Mucosa of gallbladder (tissue), 1 donor: ENCODE measurements around the gene POLR1C. TPM values are rescaled to one million over a fixed set of nuclear protein-coding genes. Genes with fewer than 3 reads are reported as not detected.
"Not testable (repeated sequence)": the region's sequence is repeated elsewhere in the genome, so short reads cannot be mapped to it uniquely, and the experiment has no call there.

ENCODE experiments used
- DNase-seq: peaks from one replicate; pipeline ENCODE4 v3.0.0-alpha.2; 2020; ENCODE audit warnings: low spot score
- total RNA-seq: library from RNA; stranded (reverse); gene quantifications from one replicate; pipeline ENCODE4 v1.2.1, GENCODE V29; 2021
- donor health status: DM: no; HTN: no; CAD: no.

Gene POLR1C
- 33.8 TPM for total RNA-seq

GRCh38 chr6:43516697-43517504 is at the start of gene POLR1C, which contains the start of gene YIPF3:
Gene POLR1C (plus strand): TSS chr6:43517089. CDS start chr6:43517110, 21 bp downstream.
Gene YIPF3 (minus strand): TSS chr6:43516926. CDS start chr6:43516807, 119 bp downstream.
- DNase-seq: peak; percentile 99

GRCh38 chr6:43467265-43467664 is 49.6 kb upstream of the POLR1C start:
- DNase-seq: not testable (repeated sequence)

- DNase-seq: no peak
Observed at GRCh38 chr6:43467752-43468151, 49.1 kb upstream of the POLR1C start.

- no peak for DNase-seq
Observed at GRCh38 chr6:43468240-43468639, 48.6 kb upstream of the POLR1C start.

- no peak for DNase-seq
Observed at GRCh38 chr6:43468748-43469681, 47.9 kb upstream of the POLR1C start.

GRCh38 chr6:43469947-43470346 is 46.9 kb upstream of the POLR1C start:
- DNase-seq: no peak

- DNase-seq: no peak
Observed at GRCh38 chr6:43471399-43471798, 45.5 kb upstream of the POLR1C start.

- no peak for DNase-seq
Observed at GRCh38 chr6:43472515-43472914, 44.4 kb upstream of the POLR1C start.

- DNase-seq: no peak
Observed at GRCh38 chr6:43475516-43475915, 41.4 kb upstream of the POLR1C start.

- no peak for DNase-seq
Observed at GRCh38 chr6:43476746-43477145, 40.1 kb upstream of the POLR1C start.

GRCh38 chr6:43477235-43478007 is 39.5 kb upstream of the POLR1C start, which contains the start of gene TJAP1:
Gene TJAP1 (plus strand): TSS chr6:43477570. CDS start chr6:43499002, 21,432 bp downstream.
- peak; percentile 93 for DNase-seq

GRCh38 chr6:43478008-43478372 is 38.9 kb upstream of the POLR1C start:
- no peak for DNase-seq

GRCh38 chr6:43481075-43481474 is 35.8 kb upstream of the POLR1C start:
- no peak for DNase-seq

GRCh38 chr6:43481591-43482236 is 35.2 kb upstream of the POLR1C start:
- no peak for DNase-seq

GRCh38 chr6:43488667-43489276 is 28.1 kb upstream of the POLR1C start:
- DNase-seq: no peak

- DNase-seq: no peak
Observed at GRCh38 chr6:43489277-43490072, 27.4 kb upstream of the POLR1C start.

GRCh38 chr6:43490523-43490939 is 26.4 kb upstream of the POLR1C start:
- DNase-seq: no peak

- peak; percentile 78 for DNase-seq
Observed at GRCh38 chr6:43491750-43492661, 24.9 kb upstream of the POLR1C start.

GRCh38 chr6:43492673-43493072 is 24.2 kb upstream of the POLR1C start:
- DNase-seq: no peak
